Uterus (tissue), 4 donors: ENCODE measurements around the gene MPND. TPM values are rescaled to one million over a fixed set of nuclear protein-coding genes. Genes with fewer than 3 reads are reported as not detected.

Experiments
- DNase-seq, 2 donors: peaks; one replicate each; pipeline ENCODE4 v3.0.0-alpha.2; 2019 to 2020
- H3K27ac ChIP-seq, 2 donors: fragments of 200-600 bp; sonication (generic); 1 replicate in 1 of 2; 2 replicates in 1 of 2; pipeline ENCODE4 v1.5.1; 2016 to 2018
- H3K27me3 ChIP-seq, 2 donors: fragments of 200-600 bp; sonication (generic); one replicate each; pipeline ENCODE4 v1.5.1; 2018 to 2019; ENCODE audit warnings: control low read depth in 1 of 2
- H3K36me3 ChIP-seq, 2 donors: fragments of 200-600 bp; sonication (generic); one replicate each; pipeline ENCODE4 v1.5.1; 2019; ENCODE audit warnings: control low read depth in 1 of 2
- H3K4me1 ChIP-seq, 2 donors: fragments of 200-600 bp; sonication (generic); one replicate each; pipeline ENCODE4 v1.5.1; 2018 to 2019; ENCODE audit warnings: control low read depth in 1 of 2
- H3K4me3 ChIP-seq, 2 donors: fragments of 200-600 bp; sonication (generic); 1 replicate in 1 of 2; 2 replicates in 1 of 2; pipeline ENCODE4 v1.5.1; 2018 to 2019; ENCODE audit warnings: mild to moderate bottlenecking in 1 of 2
- H3K9me3 ChIP-seq, 2 donors: fragments of 200-600 bp; sonication (generic); one replicate each; pipeline ENCODE4 v1.5.1; 2019; ENCODE audit warnings: control low read depth in 1 of 2
- CTCF ChIP-seq, 4 experiments: fragments of 200-600 bp in 2 of 4; fragments of 450-650 bp in 2 of 4; sonication (generic) in 2 of 4; IDR thresholded peaks; one replicate each; pipeline ENCODE4 v1.5.1; 2016 to 2019; ENCODE audit warnings: antibody characterized with exemption in 4 of 4, mild to moderate bottlenecking in 2 of 4, moderate library complexity in 1 of 4
- POLR2A ChIP-seq, 2 donors: fragments of 450-650 bp; IDR thresholded peaks; one replicate each; pipeline ENCODE4 v1.6.1; 2016; ENCODE audit warnings: antibody characterized with exemption in 2 of 2, mild to moderate bottlenecking in 1 of 2, moderate library complexity in 1 of 2
- intact Hi-C: fragments of 100-400 bp; cut with DNase I; formaldehyde crosslinking; loops from one replicate; pipeline ENCODE4 v1.15.1; 2023; ENCODE audit warnings: low total_unique reads
- total RNA-seq, 4 donors: library from RNA; depleted of rRNA in 3 of 4; stranded (reverse); fragments of >200 nt in 3 of 4; gene quantifications; one replicate each; pipeline versions ENCODE4 v1.1.0 to v1.2.4, GENCODE V29; 2014 to 2023
- donor health status: DM: yes; HTN: yes; CAD: no.

The MPND gene
- total RNA-seq, 4 donors from 2014 or later = 0.51 to 13.8 (median 5.8) TPM; not detected in 1

- no peaks in the 10 kb centered on the region for H3K4me1 ChIP-seq
- H3K36me3 ChIP-seq = no peaks in the 10 kb centered on the region
- no peaks in the 10 kb centered on the region for H3K9me3 ChIP-seq
- intact Hi-C loops = loop anchor here (10.0 kb wide), 1 partner anchor 92 kb away; no protein-coding TSS in a partner anchor
- H3K4me3 ChIP-seq = no peak overlapping the region
- TF ChIP-seq POLR2A (IDR thresholded peaks at IDR 0.05) = no peak
- no peak for TF ChIP-seq CTCF (IDR thresholded peaks at IDR 0.05)
- DNase-seq = no peak
- H3K27me3 ChIP-seq = no peaks in the 10 kb centered on the region
- no peak overlapping the region for H3K27ac ChIP-seq
Measured at GRCh38 chr19:4357095-4357797, 13.9 kb downstream of the MPND start.

- Histone ChIP-seq H3K4me1 (no peaks in the 10 kb centered on the region), H3K27me3 (no peaks in the 10 kb centered on the region), H3K4me3 (no peak overlapping the region), H3K36me3 (no peaks in the 10 kb centered on the region), H3K9me3 (no peaks in the 10 kb centered on the region), H3K27ac (no peak overlapping the region)
- TF ChIP-seq POLR2A (IDR thresholded peaks at IDR 0.05) = no peak
- TF ChIP-seq CTCF (IDR thresholded peaks at IDR 0.05) = no peak
- intact Hi-C loops = loop anchor here (10.0 kb wide), 1 partner anchor 93 kb away; no protein-coding TSS in a partner anchor
- no peak for DNase-seq
Measured at GRCh38 chr19:4357921-4358326, 14.6 kb downstream of the MPND start.

GRCh38 chr19:4358709-4359626 is 15.6 kb downstream of the MPND start:
- H3K36me3 ChIP-seq = no peaks in the 10 kb centered on the region

GRCh38 chr19:4359627-4360000 is 16.3 kb downstream of the MPND start:
- no peaks in the 10 kb centered on the region for H3K4me1 ChIP-seq
- no peaks in the 10 kb centered on the region for H3K27me3 ChIP-seq
- H3K27ac ChIP-seq = no peak overlapping the region
- H3K9me3 ChIP-seq = no peaks in the 10 kb centered on the region
- no peak overlapping the region for H3K4me3 ChIP-seq
- TF ChIP-seq POLR2A (IDR thresholded peaks at IDR 0.05) (no peak), CTCF (IDR thresholded peaks at IDR 0.05) (no peak)
- DNase-seq = no peak
- H3K36me3 ChIP-seq = no peaks in the 10 kb centered on the region
- intact Hi-C loops = loop anchor here (10.0 kb wide), 1 partner anchor 95 kb away; no protein-coding TSS in a partner anchor

More at GRCh38 chr19:4358709-4359626, 15.6 kb downstream of the MPND start:
- intact Hi-C loops = loop anchor here (10.0 kb wide), 1 partner anchor 94 kb away; no protein-coding TSS in a partner anchor
- Histone ChIP-seq H3K9me3 (no peaks in the 10 kb centered on the region), H3K4me3 (no peak overlapping the region), H3K27me3 (no peaks in the 10 kb centered on the region), H3K27ac (no peak overlapping the region), H3K4me1 (no peaks in the 10 kb centered on the region)
- no peak for DNase-seq
- TF ChIP-seq POLR2A (IDR thresholded peaks at IDR 0.05) (no peak), CTCF (IDR thresholded peaks at IDR 0.05) (no peak)
